Measurements from ENCODE around the gene NLK. TPM values are rescaled to one million over a fixed set of nuclear protein-coding genes. Genes with fewer than 3 reads are reported as not detected.
"Not testable (repeated sequence)": the region's sequence is repeated elsewhere in the genome, so short reads cannot be mapped to it uniquely, and the experiment has no call there.

NLK gene
- total RNA-seq, 1 donor from 2014 or later, result 11.8 TPM

GRCh38 chr17:28239271-28239624 lies 196.8 kb downstream of the NLK start:
- Mint-ChIP-seq H3K9me3 (ENCODE audit: low read depth) (no peaks in the 10 kb centered on the region), H3K36me3 (ENCODE audit: low read depth) (no peaks in the 10 kb centered on the region), H3K27ac (ENCODE audit: unreplicated experiment) (no peak overlapping the region), H3K4me3 (ENCODE audit: unreplicated experiment) (no peak overlapping the region), H3K27me3 (ENCODE audit: low read depth) (peaks cover 11% of the 10 kb centered on the region), H3K4me1 (ENCODE audit: low read depth) (no peaks in the 10 kb centered on the region)
- no peak for TF ChIP-seq CTCF (IDR thresholded peaks at IDR 0.05)
- DNase-seq (ENCODE audit: low spot score), result no peak

DNA sequence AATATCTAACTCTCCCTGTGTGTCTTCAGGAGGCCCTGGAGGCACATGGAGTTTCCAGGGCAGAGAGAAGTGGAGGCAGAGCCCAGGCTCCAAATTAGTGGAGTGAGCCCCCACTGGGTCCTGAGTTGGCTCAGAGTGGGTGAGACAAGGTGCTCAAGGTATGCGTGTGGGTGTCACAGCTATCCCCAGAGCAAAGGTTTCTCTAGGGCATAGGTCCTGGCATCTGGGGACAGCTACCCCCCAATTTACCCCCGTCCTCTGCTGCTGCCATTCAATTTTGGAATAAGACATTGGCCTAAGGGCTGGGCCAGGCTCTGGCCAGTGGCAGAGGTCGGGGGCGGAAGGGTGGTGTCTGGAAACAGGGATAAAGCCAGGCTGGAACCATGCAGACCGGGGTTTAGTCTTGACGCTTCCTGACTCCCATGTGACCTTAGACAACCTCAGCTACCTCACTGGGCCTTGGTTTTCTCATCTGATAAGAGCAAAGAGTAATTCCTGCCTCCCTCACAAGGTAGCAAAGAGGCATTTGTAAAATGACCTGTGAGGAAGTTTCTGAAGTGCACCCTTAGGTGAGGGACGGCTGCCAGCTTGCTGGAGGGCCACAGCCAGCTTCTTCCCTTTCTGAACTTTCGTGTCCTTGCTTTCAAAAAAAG lies 198.3 kb downstream of the NLK start:
- Mint-ChIP-seq H3K4me3 (ENCODE audit: unreplicated experiment) (no peak overlapping the region), H3K9me3 (ENCODE audit: low read depth) (no peaks in the 10 kb centered on the region), H3K4me1 (ENCODE audit: low read depth) (no peaks in the 10 kb centered on the region), H3K36me3 (ENCODE audit: low read depth) (no peaks in the 10 kb centered on the region), H3K27ac (ENCODE audit: unreplicated experiment) (no peak overlapping the region), H3K27me3 (ENCODE audit: low read depth) (peaks cover 2% of the 10 kb centered on the region)
- no peak for TF ChIP-seq CTCF (IDR thresholded peaks at IDR 0.05)
- no peak for DNase-seq (ENCODE audit: low spot score)

- no peak for TF ChIP-seq CTCF (IDR thresholded peaks at IDR 0.05)
- Mint-ChIP-seq H3K4me3 (ENCODE audit: unreplicated experiment) (no peak overlapping the region), H3K27ac (ENCODE audit: unreplicated experiment) (no peak overlapping the region), H3K36me3 (ENCODE audit: low read depth) (no peaks in the 10 kb centered on the region), H3K27me3 (ENCODE audit: low read depth) (no peaks in the 10 kb centered on the region), H3K9me3 (ENCODE audit: low read depth) (no peaks in the 10 kb centered on the region), H3K4me1 (ENCODE audit: low read depth) (no peaks in the 10 kb centered on the region)
- DNase-seq (ENCODE audit: low spot score), result no peak
Observed at GRCh38 chr17:28242791-28243190, 200.3 kb downstream of the NLK start.

DNA sequence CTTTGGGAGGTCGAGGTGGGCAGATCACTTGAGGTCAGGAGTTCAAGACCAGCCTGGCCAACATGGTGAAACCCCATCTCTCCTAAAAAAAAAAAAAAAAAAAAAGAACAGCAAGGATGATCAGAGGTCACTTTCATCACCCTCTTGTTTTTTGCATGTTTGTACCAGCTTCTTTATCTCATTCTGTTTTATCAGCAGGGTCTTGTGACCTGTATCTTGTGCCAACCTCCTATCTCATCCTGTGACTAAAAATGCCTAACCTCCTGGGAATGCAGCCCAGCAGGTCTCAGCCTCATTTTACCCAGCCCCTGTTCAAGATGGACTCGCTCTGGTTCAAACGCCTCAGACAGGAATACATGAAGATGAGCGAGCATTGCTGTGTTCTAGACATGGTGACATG lies 200.8 kb downstream of the NLK start:
- not testable (repeated sequence) for DNase-seq (ENCODE audit: low spot score); H3K36me3 Mint-ChIP-seq (ENCODE audit: low read depth); H3K4me3 Mint-ChIP-seq (ENCODE audit: unreplicated experiment); H3K4me1 Mint-ChIP-seq (ENCODE audit: low read depth); H3K9me3 Mint-ChIP-seq (ENCODE audit: low read depth); H3K27ac Mint-ChIP-seq (ENCODE audit: unreplicated experiment); H3K27me3 Mint-ChIP-seq (ENCODE audit: low read depth)

- Mint-ChIP-seq H3K4me3 (ENCODE audit: unreplicated experiment) (no peak overlapping the region), H3K27me3 (ENCODE audit: low read depth) (no peaks in the 10 kb centered on the region), H3K4me1 (ENCODE audit: low read depth) (no peaks in the 10 kb centered on the region), H3K27ac (ENCODE audit: unreplicated experiment) (no peak overlapping the region), H3K9me3 (ENCODE audit: low read depth) (no peaks in the 10 kb centered on the region), H3K36me3 (ENCODE audit: low read depth) (no peaks in the 10 kb centered on the region)
- no peak for DNase-seq (ENCODE audit: low spot score)
- no peak for TF ChIP-seq CTCF (IDR thresholded peaks at IDR 0.05)
Observed at GRCh38 chr17:28244446-28244845, 202.0 kb downstream of the NLK start.

Other genes with a start within 250 kb of the NLK start
- not detected in 3 replicates for gene NOS2, start 242.1 kb upstream of the NLK start, total RNA-seq
- gene LYRM9, start 149.3 kb upstream of the NLK start, total RNA-seq, result 5.2 to 8.9 TPM (median 7.2 TPM) in 3 replicates

Data from chondrocyte (in vitro differentiated cells).